SK-N-MC (cell line): ENCODE results near the gene MAP4K5.

Experiments
- EZH2 ChIP-seq: fragments of 200-600 bp; sonication (generic); IDR thresholded peaks from one replicate; pipeline ENCODE4 v1.6.1; 2017; ENCODE audit warnings: antibody characterized with exemption
- FOXP2 ChIP-seq: optimal IDR thresholded peaks from 2 replicates; pipeline ENCODE3; 2011; ENCODE audit warnings: mild to moderate bottlenecking, moderate library complexity; ENCODE audit not compliant: insufficient read depth; ENCODE audit errors: extremely low read length, control extremely low read depth
- POLR2AphosphoS5 ChIP-seq: IDR thresholded peaks from 2 replicates; pipeline ENCODE4 v1.6.1; 2012; ENCODE audit warnings: mild to moderate bottlenecking, low read depth, low read length, borderline replicate concordance

DNA sequence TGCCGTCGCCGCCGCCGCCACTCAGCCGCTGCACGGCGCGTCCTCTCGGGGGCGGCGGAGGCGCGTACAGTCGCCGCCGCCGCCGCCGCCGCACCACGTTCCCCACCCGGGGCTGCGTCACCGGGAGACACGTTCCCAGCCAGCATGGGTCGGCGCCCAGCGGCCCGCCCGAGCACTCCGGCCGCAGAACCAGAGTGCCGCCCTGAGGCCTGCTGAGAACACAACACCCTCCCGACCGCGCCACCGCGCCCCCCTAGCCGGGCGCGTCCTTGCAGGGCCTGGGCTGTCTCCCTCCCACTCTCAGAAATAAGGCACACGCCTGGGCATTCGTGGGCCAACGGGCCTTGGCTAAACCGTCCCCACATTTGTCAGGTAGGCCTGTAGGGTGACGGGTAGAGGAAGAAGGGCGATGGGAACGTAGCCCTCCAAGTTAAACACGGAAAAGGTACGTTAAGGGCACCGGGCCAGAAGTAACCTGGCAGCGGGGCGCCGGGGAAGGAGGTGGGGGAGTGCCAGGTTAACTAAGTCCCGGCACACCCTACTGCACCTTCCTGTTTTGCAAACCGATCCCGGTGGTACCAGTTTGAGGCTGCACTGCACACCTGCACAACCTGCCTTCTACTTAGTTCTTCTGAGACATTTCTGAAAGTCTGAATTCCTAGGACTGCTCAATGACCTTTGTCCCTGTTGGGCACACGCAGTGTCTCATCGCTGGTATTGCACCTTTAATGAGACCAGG is at the start of gene MAP4K5:
- TF ChIP-seq EZH2 (no peak), POLR2AphosphoS5 (no peak), FOXP2 (peak; percentile 73)
